Kidney (tissue), 14 donors: ENCODE results near the gene VDAC2. TPM values are rescaled to one million over a fixed set of nuclear protein-coding genes. Genes with fewer than 3 reads are reported as not detected.
"Not testable (repeated sequence)": the region's sequence is repeated elsewhere in the genome, so short reads cannot be mapped to it uniquely, and the experiment has no call there.

ENCODE experiments used
- DNase-seq, 5 donors: peaks; one replicate each; pipeline ENCODE4 v3.0.0-alpha.2; 2013 to 2020
- FAIRE-seq: peaks from 2 replicates; lab custom pipeline; 2012; peaks lifted over from hg19 to GRCh38; lab: Jason Lieb, UNC
- H3K27ac ChIP-seq, 2 donors: one replicate each; pipeline ENCODE4 v1.7.0; 2013; ENCODE audit warnings: low read depth in 2 of 2, low read length in 2 of 2, inconsistent platforms in 1 of 2
- H3K27me3 ChIP-seq: one replicate; pipeline ENCODE4 v1.7.1; 2013; ENCODE audit warnings: low read length, inconsistent platforms; ENCODE audit not compliant: control insufficient read depth, insufficient read depth
- H3K36me3 ChIP-seq, 3 donors: one replicate each; pipeline versions ENCODE4 v1.7.0 to v1.7.1; 2013; ENCODE audit warnings: low read length in 3 of 3, control low read depth in 1 of 3, inconsistent platforms in 1 of 3; ENCODE audit not compliant: insufficient read depth in 3 of 3, control insufficient read depth in 2 of 3
- H3K4me1 ChIP-seq, 3 donors: one replicate each; pipeline versions ENCODE4 v1.7.0 to v1.7.1; 2013; ENCODE audit warnings: low read length in 3 of 3, inconsistent platforms in 1 of 3, low read depth in 1 of 3; ENCODE audit not compliant: control insufficient read depth in 2 of 3, insufficient read depth in 2 of 3
- H3K4me3 ChIP-seq, 3 donors: one replicate each; pipeline versions ENCODE4 v1.7.0 to v1.8.1; 2013; ENCODE audit warnings: low read length in 3 of 3, control low read depth in 1 of 3, inconsistent platforms in 1 of 3
- H3K9ac ChIP-seq, 3 donors: one replicate each; pipeline versions ENCODE4 v1.7.0 to v1.7.1; 2013; ENCODE audit warnings: low read length in 3 of 3, control low read depth in 1 of 3, inconsistent platforms in 1 of 3
- H3K9me3 ChIP-seq, 3 donors: one replicate each; pipeline versions ENCODE4 v1.7.0 to v1.7.1; 2013; ENCODE audit warnings: low read length in 3 of 3, control low read depth in 1 of 3, inconsistent platforms in 1 of 3; ENCODE audit not compliant: control insufficient read depth in 2 of 3, insufficient read depth in 1 of 3
- CTCF ChIP-seq: IDR thresholded peaks from 3 replicates; pipeline ENCODE4 v1.5.1; 2012; ENCODE audit warnings: mild to moderate bottlenecking, moderate library complexity, borderline replicate concordance; ENCODE audit not compliant: insufficient read depth; ENCODE audit errors: extremely low read depth
- intact Hi-C: fragments of 100-400 bp; cut with DNase I; formaldehyde crosslinking; loops from one replicate; pipeline ENCODE4 v1.11.1; 2022
- polyA plus RNA-seq: library from polyadenylated mRNA; stranded (reverse); fragments of 350-450 nt; fragmentation: Illumina TruSeq; extraction: RNeasy Lipid Tissue Mini Kit (QIAGEN cat#74804); gene quantifications from one replicate; pipeline ENCODE4 v1.2.3, GENCODE V29; 2014; ENCODE audit warnings: low read depth, low replicate concordance; ENCODE audit not compliant: insufficient read depth
- total RNA-seq: library from RNA; stranded (reverse); fragmentation: NEBNext Ultra II Directional; extraction: Animal tissue kit (Norgen Biotek cat#: 25700); gene quantifications from one replicate; pipeline ENCODE4 v1.2.1, GENCODE V29; 2021
- donor health status: control.
- donor health status: control.
- donor health status: control.
- donor health status: control.
- donor health status: control.
- donor health status: DM: yes; HTN: yes; CAD: no.
- donor health status: Normal renal cell carcinoma (clear cell type).

VDAC2 gene
- total and polyA plus RNA-seq, 2 donors from 2014 or later: 128 to 211 TPM

DNA sequence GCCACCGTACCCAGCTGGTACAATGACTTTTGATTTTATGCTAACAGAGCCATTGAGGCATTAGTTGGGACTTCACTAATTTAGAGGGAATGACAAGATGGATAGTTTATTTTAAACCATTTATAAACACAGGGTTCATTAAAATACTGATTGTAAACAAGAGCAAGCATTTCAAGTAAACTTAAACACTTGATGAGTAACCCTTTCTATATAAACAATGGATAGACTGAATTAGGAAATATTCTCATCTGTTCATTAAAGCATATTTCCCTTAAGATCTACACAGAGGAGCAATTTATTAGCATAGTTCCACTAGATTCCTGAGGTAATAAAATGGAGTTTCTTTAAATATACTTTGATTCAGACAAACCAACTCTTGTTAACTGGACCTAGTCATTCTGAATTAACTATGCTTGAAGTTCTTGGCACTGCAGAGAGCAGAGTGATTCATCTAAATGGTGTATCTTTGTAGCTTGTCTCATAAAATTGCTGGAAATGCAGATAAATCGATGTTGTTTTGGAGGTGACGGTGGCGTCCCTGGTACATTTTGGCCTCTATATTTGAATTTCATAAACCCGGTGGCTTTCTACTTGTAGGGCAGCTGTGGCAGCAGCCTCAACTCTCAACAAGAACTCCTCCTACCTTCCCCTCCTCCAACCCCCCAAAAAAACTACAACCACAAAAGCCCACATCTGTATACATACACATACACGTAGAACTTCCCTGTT, 15.4 kb upstream of the VDAC2 start:
- intact Hi-C loops: no loop called here
- no peak overlapping the region for H3K9ac ChIP-seq
- no peaks in the 10 kb centered on the region for H3K27me3 ChIP-seq
- H3K4me1 ChIP-seq: no peaks in the 10 kb centered on the region
- H3K27ac ChIP-seq: no peak overlapping the region
- no peak overlapping the region for H3K4me3 ChIP-seq
- no peaks in the 10 kb centered on the region for H3K9me3 ChIP-seq
- FAIRE-seq (no peak), DNase-seq (no peak)
- H3K36me3 ChIP-seq: no peaks in the 10 kb centered on the region
- no peak for TF ChIP-seq CTCF

DNA sequence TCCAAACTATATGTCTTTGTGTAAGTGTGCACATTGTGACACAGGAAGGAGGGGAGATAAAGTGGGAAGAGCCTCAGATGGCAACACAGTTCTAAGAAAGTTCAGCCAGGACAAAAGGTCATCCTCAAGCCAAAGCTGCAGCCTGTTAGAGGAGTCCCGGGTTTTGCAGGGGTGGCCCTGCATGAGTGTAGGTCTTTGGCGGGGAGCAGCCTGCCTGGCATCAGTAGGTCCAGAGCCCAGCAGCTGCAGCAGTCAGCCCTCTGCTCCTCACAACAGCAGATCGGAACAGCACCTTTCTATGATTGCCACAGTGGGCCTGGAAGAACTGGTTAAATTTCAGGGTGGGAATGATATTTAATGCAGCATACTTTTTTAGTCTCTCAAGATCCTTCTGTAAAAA, 13.5 kb upstream of the VDAC2 start:
- Histone ChIP-seq H3K27ac (no peak overlapping the region), H3K36me3 (no peaks in the 10 kb centered on the region), H3K4me1 (no peaks in the 10 kb centered on the region), H3K4me3 (no peak overlapping the region), H3K27me3 (no peaks in the 10 kb centered on the region), H3K9ac (no peak overlapping the region), H3K9me3 (no peaks in the 10 kb centered on the region)
- DNase-seq: no peak
- TF ChIP-seq CTCF: no peak
- FAIRE-seq: no peak
- intact Hi-C loops: no loop called here

DNA sequence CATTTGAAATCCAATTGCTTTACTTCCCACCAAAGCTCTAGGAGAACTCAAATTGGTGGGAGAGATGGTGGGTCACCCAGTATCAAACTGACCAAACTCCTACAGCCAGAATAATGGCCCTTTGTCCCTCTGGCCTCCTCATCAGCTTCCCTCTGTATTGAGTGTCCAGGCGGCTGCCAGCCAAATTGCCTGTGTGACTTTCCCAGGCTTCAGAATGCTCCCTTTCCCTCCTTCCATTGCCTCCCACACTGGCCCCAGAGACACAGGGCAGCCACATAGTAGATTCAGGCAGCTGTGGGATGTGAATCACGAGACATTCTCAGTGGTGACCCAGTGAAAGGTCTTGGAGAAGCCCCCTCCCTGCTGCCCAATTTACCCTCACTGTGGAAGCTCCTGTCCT, 12.7 kb upstream of the VDAC2 start:
- H3K9me3 ChIP-seq: no peaks in the 10 kb centered on the region
- FAIRE-seq: no peak
- no peaks in the 10 kb centered on the region for H3K4me1 ChIP-seq
- H3K9ac ChIP-seq: no peak overlapping the region
- intact Hi-C loops: no loop called here
- H3K36me3 ChIP-seq: no peaks in the 10 kb centered on the region
- DNase-seq: no peak
- no peaks in the 10 kb centered on the region for H3K27me3 ChIP-seq
- TF ChIP-seq CTCF: no peak
- H3K27ac ChIP-seq: no peak overlapping the region
- no peak overlapping the region for H3K4me3 ChIP-seq

GRCh38 chr10:75199949-75200348, 10.6 kb upstream of the VDAC2 start:
- H3K36me3 ChIP-seq, H3K9ac ChIP-seq, H3K9me3 ChIP-seq, DNase-seq, H3K27ac ChIP-seq, H3K4me3 ChIP-seq, H3K4me1 ChIP-seq, FAIRE-seq, intact Hi-C loops, H3K27me3 ChIP-seq: not testable (repeated sequence)
